SK-N-SH (cell line): ENCODE data around the gene SLIT1. TPM values are rescaled to one million over a fixed set of nuclear protein-coding genes. Genes with fewer than 3 reads are reported as not detected.

ENCODE experiments used
- CTCF ChIA-PET: fragments of 300-600, 350-600 bp; formaldehyde crosslinking; extraction: SDS; loops from one replicate; lab custom pipeline; 2021; lab: Yijun Ruan, JAX
- POLR2A ChIA-PET: fragments of 350-600 bp; sonication (Branson Sonifier 250); formaldehyde crosslinking; extraction: SDS; loops from one replicate; lab custom pipeline; 2020; ENCODE audit warnings: antibody characterized with exemption, inconsistent platforms; lab: Yijun Ruan, JAX
- DNase-seq: peaks from one replicate; pipeline ENCODE4 v3.0.0; 2012
- H2AFZ ChIP-seq: fragments of 200-600 bp; sonication (generic); 2 replicates; pipeline ENCODE4 v1.8.1; 2016; ENCODE audit warnings: antibody characterized with exemption, mild to moderate bottlenecking, low read depth
- H3F3A ChIP-seq: fragments of 200-600 bp; sonication (generic); replicated peaks from 2 replicates; pipeline ENCODE3; 2016; ENCODE audit warnings: antibody characterized with exemption, mild to moderate bottlenecking; ENCODE audit not compliant: insufficient read depth
- H3K27ac ChIP-seq, 2 experiments: fragments of 200-500 bp in 1 of 2; fragments of 200-600 bp in 1 of 2; sonication (Bioruptor generic) in 1 of 2; sonication (generic), shearing (Covaris generic) in 1 of 2; 2 replicates each; pipeline versions ENCODE4 v1.5.1 to v1.6.1; 2014 to 2016; ENCODE audit warnings: low read depth in 2 of 2, inconsistent platforms in 1 of 2, low read length in 1 of 2, mild to moderate bottlenecking in 1 of 2, mixed read lengths in 1 of 2
- H3K27me3 ChIP-seq: fragments of 200-600 bp; sonication (generic), shearing (Covaris generic); 2 replicates; pipeline ENCODE4 v1.6.1; 2016; ENCODE audit warnings: mixed run types; ENCODE audit not compliant: insufficient read depth
- H3K36me3 ChIP-seq, 2 experiments: fragments of 200-500 bp in 1 of 2; fragments of 200-600 bp in 1 of 2; sonication (Bioruptor generic) in 1 of 2; sonication (generic) in 1 of 2; replicated peaks in 1 of 2; 2 replicates each; pipeline versions ENCODE3 to v1.5.1; 2014 to 2016; ENCODE audit warnings: low read length in 1 of 2, mild to moderate bottlenecking in 1 of 2; ENCODE audit not compliant: insufficient read depth in 2 of 2, control insufficient read depth in 1 of 2
- H3K4me1 ChIP-seq, 2 experiments: fragments of 200-500 bp in 1 of 2; fragments of 200-600 bp in 1 of 2; sonication (Bioruptor generic) in 1 of 2; sonication (generic), shearing (Covaris generic) in 1 of 2; 2 replicates each; pipeline versions ENCODE4 v1.5.1 to v1.6.1; 2014 to 2016; ENCODE audit warnings: low read depth in 1 of 2, low read length in 1 of 2, mixed run types in 1 of 2; ENCODE audit not compliant: insufficient read depth in 2 of 2, control insufficient read depth in 1 of 2
- H3K4me2 ChIP-seq: fragments of 200-600 bp; sonication (generic), shearing (Covaris generic); 2 replicates; pipeline ENCODE4 v1.6.1; 2017; ENCODE audit warnings: mixed run types
- H3K4me3 ChIP-seq, 2 experiments: fragments of 200-500 bp in 1 of 2; fragments of 200-600 bp in 1 of 2; sonication (Bioruptor generic) in 1 of 2; sonication (generic), shearing (Covaris generic) in 1 of 2; 2 replicates each; pipeline versions ENCODE4 v1.5.1 to v1.8.1; 2014 to 2016; ENCODE audit warnings: low read depth in 2 of 2, inconsistent platforms in 1 of 2, low read length in 1 of 2, mild to moderate bottlenecking in 1 of 2, mixed read lengths in 1 of 2, moderate library complexity in 1 of 2
- H3K79me2 ChIP-seq: fragments of 200-600 bp; sonication (generic); 2 replicates; pipeline ENCODE4 v1.8.1; 2017; ENCODE audit warnings: mild to moderate bottlenecking; ENCODE audit not compliant: insufficient read depth
- H3K9ac ChIP-seq: fragments of 200-600 bp; sonication (generic); 2 replicates; pipeline ENCODE4 v1.6.1; 2017; ENCODE audit warnings: mixed run types
- H3K9me2 ChIP-seq: fragments of 200-600 bp; sonication (generic); 2 replicates; pipeline ENCODE4 v1.6.1; 2017; ENCODE audit warnings: mixed run types
- H3K9me3 ChIP-seq: fragments of 200-600 bp; sonication (generic); 2 replicates; pipeline ENCODE4 v1.6.1; 2017; ENCODE audit warnings: mixed run types, mild to moderate bottlenecking, moderate library complexity
- H4K20me1 ChIP-seq: fragments of 200-600 bp; sonication (generic); 2 replicates; pipeline ENCODE4 v1.6.1; 2017; ENCODE audit warnings: mild to moderate bottlenecking, mixed run types; ENCODE audit not compliant: insufficient read depth
- CTCF ChIP-seq: fragments of 200-600 bp; sonication (generic); IDR thresholded peaks from 2 replicates; pipeline ENCODE4 v1.6.1; 2017; ENCODE audit warnings: antibody characterized with exemption, mild to moderate bottlenecking, moderate library complexity
- ELF1 ChIP-seq: IDR thresholded peaks from 2 replicates; pipeline ENCODE4 v1.4.0; 2012
- EP300 ChIP-seq, 2 experiments: IDR thresholded peaks; 2 replicates each; pipeline versions ENCODE4 v1.4.0 to v1.6.1; 2012; ENCODE audit warnings: borderline replicate concordance in 1 of 2, low read depth in 1 of 2, low read length in 1 of 2
- FOXJ3 ChIP-seq: sonication (generic); formaldehyde crosslinking; IDR thresholded peaks from 2 replicates; pipeline ENCODE4 v1.5.1; 2020; ENCODE audit warnings: mild to moderate bottlenecking, missing genetic modification reagents
- GABPA ChIP-seq: IDR thresholded peaks from 2 replicates; pipeline ENCODE4 v1.4.0; 2012; ENCODE audit warnings: low read depth, mild to moderate bottlenecking
- IRF3 ChIP-seq: fragments of 150-350 bp; IDR thresholded peaks from 2 replicates; pipeline ENCODE4 v1.6.1; 2016; ENCODE audit warnings: mild to moderate bottlenecking, low read depth, low read length
- MAX ChIP-seq: IDR thresholded peaks from 2 replicates; pipeline ENCODE4 v1.4.0; 2012; ENCODE audit warnings: low read depth
- NFIC ChIP-seq: IDR thresholded peaks from 2 replicates; pipeline ENCODE4 v1.4.0; 2012; ENCODE audit warnings: borderline replicate concordance
- NRF1 ChIP-seq: IDR thresholded peaks from 2 replicates; pipeline ENCODE4 v1.6.1; 2012; ENCODE audit warnings: low read depth, mild to moderate bottlenecking, low read length
- PBX3 ChIP-seq: IDR thresholded peaks from 2 replicates; pipeline ENCODE4; 2012
- RAD21 ChIP-seq: IDR thresholded peaks from 2 replicates; pipeline ENCODE4 v1.6.1; 2012; ENCODE audit warnings: mild to moderate bottlenecking, low read length
- TAF1 ChIP-seq: IDR thresholded peaks from 2 replicates; pipeline ENCODE4 v1.6.1; 2012; ENCODE audit warnings: low read depth, mild to moderate bottlenecking, low read length, moderate library complexity, borderline replicate concordance
- USF2 ChIP-seq: fragments of 150-350 bp; IDR thresholded peaks from 2 replicates; pipeline ENCODE4 v1.6.1; 2017; ENCODE audit warnings: antibody characterized with exemption, low read length, low read depth, borderline replicate concordance
- ZBTB33 ChIP-seq: IDR thresholded peaks from 2 replicates; pipeline ENCODE4 v1.4.0; 2012; ENCODE audit warnings: low read depth, borderline replicate concordance
- WGBS: methylation state at CpG from one replicate; pipeline ENCODE4 v1.1.6; 2017; ENCODE audit warnings: low lambda C conversion rate; 5-methylcytosine and 5-hydroxymethylcytosine counted together
- polyA plus RNA-seq, 3 experiments: library from polyadenylated mRNA; depleted of rRNA; stranded (reverse); fragments of >200 nt; gene quantifications; 2 replicates each; pipeline ENCODE4 v1.2.3, GENCODE V29; 2012

The SLIT1 gene
- polyA plus RNA-seq, 1 of the 3 experiments (the other 2 are of a cell fraction) = 0.05 TPM

- no peak for TF ChIP-seq USF2
- no peak for TF ChIP-seq NRF1
- no peak for TF ChIP-seq IRF3
- no peak for TF ChIP-seq ELF1
- no peak for TF ChIP-seq NFIC
- TF ChIP-seq GABPA = no peak
- TF ChIP-seq TAF1 = no peak
- no peak for TF ChIP-seq PBX3
- no peak for TF ChIP-seq EP300 (IDR thresholded peaks at IDR 0.05; ENCODE audit: borderline replicate concordance in 1 of 2, low read depth in 1 of 2, low read length in 1 of 2)
- TF ChIP-seq FOXJ3 = no peak
- TF ChIP-seq, all 33 proteins: peak for 0
Observed at GRCh38 chr10:97020452-97021400, 165.0 kb downstream of the SLIT1 start (continued).

- WGBS = 70% methylated on average over 8 of the region's 12 CpGs
- H3K27ac ChIP-seq = no peak overlapping the region
- H3K4me3 ChIP-seq = no peak overlapping the region
- no peaks in the 10 kb centered on the region for H3K27me3 ChIP-seq
- H3K36me3 ChIP-seq = no peaks in the 10 kb centered on the region
- H3K79me2 ChIP-seq = no peaks in the 10 kb centered on the region
- no peaks in the 10 kb centered on the region for H3K9me3 ChIP-seq
- DNase-seq = no peak
- TF ChIP-seq NRF1 (no peak), CTCF (no peak), EP300 (IDR thresholded peaks at IDR 0.05; ENCODE audit: borderline replicate concordance in 1 of 2, low read depth in 1 of 2, low read length in 1 of 2) (no peak), RAD21 (no peak), TAF1 (no peak), MAX (no peak), ZBTB33 (no peak), IRF3 (no peak)
- TF ChIP-seq, all 33 proteins: peak for 0
- CTCF ChIA-PET = interaction anchor here (1.3 to 3.1 kb wide), 2 partner anchors 18 to 191 kb away, joined by 4 to 16 read pairs; no protein-coding TSS in a partner anchor
- no peak overlapping the region for H3K9ac ChIP-seq
- no peak overlapping the region for H2AFZ ChIP-seq
- H3K9me2 ChIP-seq = no peaks in the 10 kb centered on the region
- H3K4me1 ChIP-seq = peaks cover 0 to 9% of the 10 kb centered on the region in 2 experiments; a peak in 1 of 4 replicates
- peaks cover 13% of the 10 kb centered on the region for H3F3A ChIP-seq
- H3K4me2 ChIP-seq = no peak overlapping the region
- POLR2A ChIA-PET = no interaction called here
- no peaks in the 10 kb centered on the region; the same call in 1 of the 2 replicates for H4K20me1 ChIP-seq
Observed at GRCh38 chr10:97019213-97019844, 166.4 kb downstream of the SLIT1 start.
